NT2/D1 (cell line): ENCODE measurements around the gene NUCB1.

ENCODE experiments used
- YY1 ChIP-seq: IDR thresholded peaks from 2 replicates; pipeline ENCODE4 v1.6.1; 2011; ENCODE audit not compliant: insufficient read length, insufficient read depth
- ZNF274 ChIP-seq: IDR thresholded peaks from 2 replicates; pipeline ENCODE4 v1.6.1; 2011; ENCODE audit warnings: mild to moderate bottlenecking, low read depth, low read length

DNA sequence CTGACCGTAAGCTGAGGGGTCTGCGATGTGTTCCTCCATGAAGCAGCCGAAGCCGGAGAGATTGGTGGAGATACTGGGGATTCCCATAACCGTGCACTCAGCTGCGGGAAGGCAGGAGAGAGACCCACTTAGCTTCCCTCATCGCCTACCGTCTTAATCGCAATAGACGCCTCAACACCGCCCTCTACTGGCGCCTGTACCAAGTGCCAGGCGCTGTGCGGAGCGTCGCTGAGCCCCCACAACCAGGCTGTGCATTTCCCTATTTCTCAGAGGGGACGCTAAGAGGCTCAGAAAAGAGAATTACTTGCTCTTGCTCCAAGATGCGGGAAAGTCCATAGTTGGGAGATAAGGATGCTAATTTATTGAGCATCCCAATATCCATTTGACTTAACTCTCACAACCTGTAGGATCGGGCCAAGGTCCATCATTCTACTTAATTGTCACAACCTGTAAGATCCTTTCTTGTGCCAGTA lies 70.8 kb downstream of the NUCB1 start:
- TF ChIP-seq ZNF274 (no peak), YY1 (no peak)
